ENCODE measurements around the gene BTD.

DNA sequence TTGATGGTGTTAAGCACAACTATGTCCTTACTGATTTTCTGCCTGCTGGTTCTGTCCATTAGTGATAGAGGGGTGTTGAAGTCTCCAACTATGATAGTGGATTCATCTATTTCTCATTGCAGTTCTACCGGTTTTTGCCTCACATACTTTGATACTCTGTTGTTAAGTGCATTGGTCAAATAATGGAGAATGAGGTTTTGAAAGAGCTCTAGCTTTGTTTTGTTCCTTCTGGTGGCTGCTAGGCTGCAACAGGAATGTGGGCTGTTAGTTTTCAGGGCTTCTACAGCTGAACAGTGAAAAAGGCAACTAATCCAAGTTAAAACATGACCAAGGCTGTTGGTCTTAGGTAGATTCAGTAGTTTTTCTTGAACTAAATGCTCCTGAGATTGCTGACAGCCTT lies 62.6 kb downstream of the BTD start:
- TF ChIP-seq FOXK2 (IDR thresholded peaks at IDR 0.05) (no peak), BHLHE40 (IDR thresholded peaks at IDR 0.05; ENCODE audit: borderline replicate concordance) (no peak), FOXM1 (IDR thresholded peaks at IDR 0.05; ENCODE audit: borderline replicate concordance) (no peak), NFRKB (IDR thresholded peaks at IDR 0.05) (no peak), SUZ12 (IDR thresholded peaks at IDR 0.05) (no peak), L3MBTL2 (conservative IDR thresholded peaks at IDR 0.05) (no peak), SP1 (IDR thresholded peaks at IDR 0.05) (no peak)
